Stimulated activated CD8-positive, alpha-beta memory T cell treated with anti-CD3 and anti-CD28 coated beads, Interleukin-7, amount 100 ng/mL, for 4 hours (primary cell): Measurements from ENCODE around the gene PEX3.
A peak's percentile ranks its signal among the peaks of the same experiment; 100 is the strongest.
"Not testable (repeated sequence)": the region's sequence is repeated elsewhere in the genome, so short reads cannot be mapped to it uniquely, and the experiment has no call there.

Experiments used
- DNase-seq, 2 donors: peaks; one replicate each; pipeline ENCODE4 v3.0.0-alpha.2; 2020; ENCODE audit warnings: low read depth in 2 of 2

The PEX3 gene

DNA sequence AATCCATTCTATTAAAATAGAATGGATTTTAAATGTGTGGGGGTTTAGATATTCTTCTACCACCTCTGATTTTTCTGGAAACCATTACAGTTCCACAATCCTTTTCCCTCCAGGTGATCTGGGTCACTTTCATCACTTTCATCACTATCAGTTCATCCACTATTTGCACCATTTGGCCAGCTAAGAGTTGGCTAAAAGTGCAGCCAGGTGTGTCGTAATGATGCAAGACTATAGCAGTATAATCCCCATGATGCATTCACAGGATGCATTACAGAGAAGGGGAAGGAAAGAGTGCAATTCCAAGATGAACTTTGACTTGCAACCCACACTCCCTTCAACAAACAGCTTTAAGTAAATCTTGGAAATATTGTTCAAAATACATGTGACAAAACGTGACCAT, 56.0 kb downstream of the PEX3 start:
- DNase-seq, result no peak

DNA sequence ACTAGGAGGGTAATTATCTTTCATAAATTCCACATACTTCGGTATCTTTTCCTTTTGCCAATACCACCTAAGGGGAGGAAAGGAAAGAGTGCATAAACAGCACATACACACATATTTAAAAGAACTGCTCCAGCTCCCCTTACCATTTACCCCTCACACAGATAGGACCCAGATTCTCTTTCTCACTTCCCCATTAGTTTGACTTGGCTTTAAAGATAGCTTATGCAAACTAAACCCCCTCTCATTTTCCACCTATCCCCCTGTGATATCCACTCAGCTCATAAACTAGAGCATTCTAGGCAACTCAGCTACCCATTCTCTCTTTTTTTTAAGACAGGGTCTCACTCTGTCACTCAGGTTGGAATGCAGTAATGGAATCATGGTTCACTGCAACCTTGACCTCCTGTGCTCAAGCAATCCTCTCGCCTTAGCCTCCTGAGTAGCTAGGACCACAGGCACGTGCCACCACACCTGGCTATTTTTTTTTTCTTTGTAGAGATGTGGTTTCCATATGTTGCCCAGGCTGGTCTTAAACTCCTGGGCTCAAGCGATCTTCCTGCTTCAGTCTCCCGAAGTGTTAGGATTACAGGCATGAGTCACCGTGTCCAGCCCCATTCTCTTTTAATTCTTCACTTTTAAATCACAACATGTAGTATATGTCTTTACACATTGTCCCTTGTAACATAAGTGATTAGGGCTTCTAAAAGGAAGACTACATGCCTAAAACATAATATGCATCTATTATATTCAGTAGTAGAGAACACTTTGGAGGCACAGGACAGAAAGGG, 56.9 kb downstream of the PEX3 start:
- no peak for DNase-seq

DNA sequence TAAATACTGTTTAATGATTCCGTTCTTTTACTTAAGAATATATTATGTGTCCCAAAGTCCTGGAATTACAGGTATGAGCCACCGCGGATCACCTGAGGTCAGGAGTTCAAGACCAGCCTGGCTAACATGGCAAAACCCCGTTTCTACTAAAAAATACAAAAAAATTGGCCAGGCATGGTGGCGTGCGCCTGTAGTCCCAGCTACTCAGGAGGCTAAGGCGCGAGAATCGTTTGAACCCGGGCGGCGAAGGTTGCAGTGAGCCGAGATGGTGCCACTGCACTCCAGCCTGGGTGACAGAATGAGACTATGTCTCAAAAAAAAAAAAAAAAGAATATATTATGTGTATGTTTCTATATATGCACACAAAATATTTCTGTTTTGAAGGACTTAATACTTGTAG, 59.7 kb downstream of the PEX3 start:
- not testable (repeated sequence) for DNase-seq

DNA sequence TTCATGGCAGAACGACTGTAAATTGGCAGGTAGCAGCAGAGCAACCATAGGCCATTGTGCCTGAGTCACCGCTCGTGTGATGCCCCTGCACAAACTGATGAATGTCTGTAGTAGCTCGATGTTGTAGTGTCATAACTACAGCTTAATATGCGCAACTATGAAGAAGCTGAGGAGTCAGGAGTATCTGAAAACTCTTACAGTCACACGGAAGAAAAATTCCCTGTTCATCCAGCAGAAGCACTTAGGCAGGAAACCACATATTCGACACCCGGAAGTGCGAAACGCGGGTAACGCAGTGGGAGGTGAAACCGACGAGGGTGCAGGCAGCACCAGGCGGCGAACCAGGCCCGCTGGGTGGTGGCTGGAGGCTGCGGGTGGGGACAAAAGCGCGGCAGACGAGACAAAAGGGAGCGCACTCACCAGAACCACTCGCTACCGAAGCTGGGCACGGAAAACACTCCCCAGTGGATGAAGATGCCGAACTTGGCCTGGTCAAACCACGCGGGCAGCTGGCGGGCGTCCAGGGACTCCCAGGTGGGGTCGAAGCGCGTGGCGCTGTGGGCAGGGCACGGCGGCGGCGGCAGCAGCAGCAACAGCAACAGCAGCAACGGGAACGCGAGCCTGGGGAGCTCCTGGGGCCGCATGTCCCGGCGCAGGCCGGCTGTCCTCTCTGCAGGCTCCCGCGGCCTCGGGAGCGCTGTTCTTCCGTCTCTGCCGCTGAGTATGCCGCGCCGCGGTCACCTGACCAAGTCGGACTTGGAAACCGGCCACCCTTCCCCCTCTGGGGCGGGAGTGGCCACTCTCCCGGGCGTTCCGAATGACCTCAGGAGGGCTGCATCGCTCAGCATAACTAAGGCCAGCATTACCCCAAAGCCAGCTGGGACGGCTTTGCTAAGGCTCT, 60.6 kb downstream of the PEX3 start, which contains the start of gene FUCA2:
Gene FUCA2 (minus strand): TSS at position 730 of the 901 bp plus-strand sequence. CDS start 86 bp downstream, at position 644.
- peak; percentile 51 to 58 for DNase-seq

DNA sequence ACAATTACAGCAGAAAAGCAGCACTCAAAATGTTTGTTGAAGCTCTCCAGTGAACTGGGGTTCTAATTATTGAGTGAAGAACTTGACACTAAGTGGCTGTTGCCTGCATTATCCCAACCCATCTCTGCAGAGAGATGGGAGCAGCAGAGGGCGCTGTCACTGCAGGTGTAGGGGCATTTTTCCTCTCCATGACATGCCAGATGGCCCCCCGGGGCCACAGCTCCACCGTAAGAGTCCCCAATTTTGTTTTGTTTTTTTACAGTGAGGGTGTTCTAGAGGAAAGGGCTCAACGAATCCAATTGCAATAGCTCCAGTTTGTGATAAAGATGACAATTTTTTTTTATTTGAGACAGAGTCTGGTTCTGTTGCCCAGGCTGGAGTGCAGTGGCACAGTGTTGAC, 62.8 kb downstream of the PEX3 start:
- peak in 1 of 2 donors; percentile 10 for DNase-seq

DNA sequence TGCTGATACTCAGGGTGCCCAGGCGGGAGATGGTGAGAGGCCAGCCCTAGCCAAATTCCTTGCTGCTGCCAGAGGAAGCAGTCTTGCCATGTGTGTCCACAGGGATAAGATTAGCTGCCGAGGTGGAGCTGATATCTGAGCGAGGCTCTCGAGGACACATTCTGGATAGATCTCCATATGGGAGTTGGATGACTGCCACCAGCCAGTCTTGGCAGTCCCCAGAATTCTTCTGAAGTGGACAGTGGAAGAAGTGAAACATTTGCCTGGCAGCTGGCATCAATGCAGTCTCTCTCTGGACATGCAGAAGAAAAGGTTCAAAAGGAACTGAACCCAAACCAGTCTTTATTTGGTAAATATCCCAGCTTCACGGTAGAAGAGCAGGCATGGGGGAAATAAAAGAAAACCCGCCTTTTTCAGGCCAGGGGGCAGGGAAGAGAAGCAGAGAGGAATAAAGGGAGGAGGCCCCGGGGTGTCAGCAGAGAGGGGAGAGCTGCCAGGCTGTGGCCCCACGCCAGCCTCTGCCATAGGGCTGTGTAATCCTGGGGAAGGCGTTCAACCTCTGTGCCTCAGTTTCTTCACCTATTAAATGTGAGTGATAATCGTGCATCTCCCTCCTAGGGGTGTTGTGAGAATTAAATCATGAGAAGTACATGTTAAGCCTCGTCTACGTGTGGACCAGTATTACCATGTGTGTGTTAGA, 64.6 kb downstream of the PEX3 start:
- DNase-seq, result no peak

DNA sequence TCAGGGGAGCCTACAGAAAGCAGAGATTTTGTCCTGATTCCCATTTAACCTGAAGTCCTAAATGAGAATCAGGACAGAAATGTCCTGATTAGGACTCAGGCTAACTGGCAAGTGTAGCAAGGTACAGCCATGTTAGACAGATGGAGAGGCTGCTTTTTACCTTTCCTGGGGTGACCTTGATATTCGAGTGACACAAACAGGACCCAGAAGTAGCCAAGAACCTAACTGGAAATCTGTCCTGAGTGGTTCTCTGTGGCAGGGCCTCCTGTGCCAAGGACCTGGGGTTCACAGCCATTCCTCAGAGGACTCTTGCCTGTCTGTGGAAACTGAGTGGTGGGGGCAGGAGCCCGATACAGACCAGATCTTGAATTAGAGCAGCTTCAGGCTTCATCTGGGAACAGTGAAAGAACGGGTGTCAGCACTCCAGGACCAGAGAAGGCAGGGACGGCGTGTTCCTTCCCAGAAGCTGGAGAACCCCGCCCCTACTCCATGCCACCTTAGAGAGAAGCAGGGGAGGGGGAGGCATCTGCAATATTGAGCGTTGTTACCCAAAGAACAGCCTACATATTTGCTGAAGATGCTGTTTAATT, 65.3 kb downstream of the PEX3 start:
- DNase-seq, result no peak

DNA sequence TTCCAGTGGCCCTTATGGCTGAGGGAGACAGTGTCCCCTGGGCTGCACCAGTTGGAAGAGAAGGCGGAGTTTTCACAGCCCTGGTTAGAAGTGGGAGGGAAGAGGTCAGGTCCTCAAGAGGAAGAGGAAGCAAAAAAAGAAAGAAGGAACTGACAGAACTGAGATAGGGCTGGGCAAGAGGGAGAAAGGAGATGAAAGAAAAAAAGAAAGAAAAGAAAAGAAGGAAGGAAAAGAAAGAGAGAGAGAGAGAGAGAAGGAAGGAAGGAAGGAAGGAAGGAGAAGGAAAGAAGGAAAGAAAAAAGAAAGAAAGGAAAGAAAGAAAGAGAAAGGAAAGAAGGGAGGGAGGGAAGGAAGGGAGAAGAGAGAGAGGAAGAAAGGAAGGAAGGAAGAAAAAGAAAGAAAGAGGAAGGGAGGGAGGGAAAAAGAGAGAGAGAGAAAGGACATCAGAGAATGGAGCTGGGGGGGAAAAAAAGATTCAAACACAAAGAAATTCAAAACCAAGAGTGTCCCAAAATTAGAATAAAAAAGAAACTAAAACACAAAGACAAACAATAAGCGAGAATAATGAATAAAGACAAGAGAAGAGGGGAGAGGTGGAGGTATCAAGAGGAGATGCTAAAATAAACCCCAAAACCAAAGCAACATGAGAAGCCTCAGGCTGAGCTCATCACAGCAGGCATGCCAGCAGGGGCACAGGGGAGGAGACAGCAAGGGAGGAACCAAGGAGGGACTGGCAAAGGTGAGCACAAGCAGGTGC, 66.3 kb downstream of the PEX3 start:
- DNase-seq, result no peak

DNA sequence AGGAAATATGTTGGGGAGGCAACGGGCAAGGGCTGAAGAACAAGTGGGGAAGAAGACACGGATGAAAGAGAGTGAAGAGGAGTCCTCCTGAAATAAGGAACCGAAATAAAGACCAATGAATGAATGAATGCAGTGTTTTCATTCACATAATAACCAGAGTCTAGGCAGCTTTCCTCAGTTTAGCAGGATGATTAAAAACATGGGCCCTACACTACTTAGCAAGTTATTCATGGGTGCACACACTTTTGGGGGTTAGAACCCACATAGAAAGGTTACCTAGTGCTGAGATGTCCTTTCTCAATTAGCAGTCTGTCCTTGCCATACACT, 66.8 kb downstream of the PEX3 start:
- DNase-seq, result no peak

DNA sequence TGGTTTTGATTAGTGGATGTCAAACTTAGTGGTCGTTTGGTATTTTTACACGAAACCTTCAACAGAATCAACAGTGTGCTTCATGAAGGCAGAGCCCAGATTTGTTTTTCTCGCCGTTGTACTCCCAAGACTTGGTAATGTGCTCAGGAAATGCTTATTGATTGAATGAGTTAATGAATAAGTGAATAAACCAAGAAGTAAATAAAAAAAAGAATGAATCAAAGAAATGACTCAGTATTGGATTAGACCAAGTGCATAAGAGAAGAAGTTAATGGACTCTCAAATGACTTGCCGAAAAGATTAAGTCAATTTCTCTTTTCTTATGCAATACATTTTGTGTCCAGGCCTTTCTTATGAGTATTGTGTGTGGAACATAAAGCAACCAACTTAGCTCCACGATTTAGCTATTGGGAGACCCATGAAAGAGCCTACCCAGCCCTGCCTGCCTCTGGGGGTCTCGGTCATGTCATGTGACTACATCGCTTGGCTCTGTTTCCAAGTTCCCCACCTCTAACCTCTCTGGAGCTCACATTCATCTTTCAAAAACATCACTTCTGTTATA, 71.5 kb downstream of the PEX3 start:
- DNase-seq, result no peak

DNA sequence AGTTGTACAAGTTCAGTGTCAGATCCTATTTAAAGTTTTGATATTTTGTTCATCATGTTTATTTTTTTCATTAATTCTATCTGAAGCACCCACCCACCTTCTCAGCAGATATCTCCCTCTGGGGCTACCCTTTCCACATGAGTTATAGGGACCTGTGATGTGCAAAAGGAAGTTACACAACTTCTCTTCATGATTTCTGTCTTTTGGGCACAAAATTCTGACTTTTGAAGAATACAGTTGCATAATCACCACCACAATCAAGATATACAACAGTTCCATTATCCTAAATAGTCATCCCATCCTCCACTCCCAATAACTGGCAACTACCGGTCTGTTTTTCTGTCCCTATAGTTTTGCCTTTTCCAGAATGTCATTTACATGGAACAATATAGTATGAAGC, 74.8 kb downstream of the PEX3 start:
- DNase-seq, result no peak

DNA sequence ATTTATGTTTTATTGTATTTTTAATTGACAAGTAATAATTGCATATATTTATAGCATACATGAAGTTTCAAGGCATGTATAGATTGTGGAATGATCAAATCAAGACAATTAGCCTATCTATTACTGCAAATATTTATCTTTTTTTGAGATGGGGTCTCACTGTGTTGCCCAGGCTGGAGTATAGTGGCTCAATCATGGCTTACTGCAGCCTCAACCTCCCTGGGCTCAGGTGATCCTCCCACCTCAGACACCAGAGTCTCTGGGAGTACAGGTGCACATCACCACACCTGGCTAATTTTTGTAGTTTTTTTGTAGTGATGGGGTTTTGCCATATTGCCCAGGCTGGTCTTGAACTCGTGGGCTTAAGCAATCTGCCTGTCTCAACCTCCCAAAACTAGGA, 77.1 kb downstream of the PEX3 start:
- no peak for DNase-seq

DNA sequence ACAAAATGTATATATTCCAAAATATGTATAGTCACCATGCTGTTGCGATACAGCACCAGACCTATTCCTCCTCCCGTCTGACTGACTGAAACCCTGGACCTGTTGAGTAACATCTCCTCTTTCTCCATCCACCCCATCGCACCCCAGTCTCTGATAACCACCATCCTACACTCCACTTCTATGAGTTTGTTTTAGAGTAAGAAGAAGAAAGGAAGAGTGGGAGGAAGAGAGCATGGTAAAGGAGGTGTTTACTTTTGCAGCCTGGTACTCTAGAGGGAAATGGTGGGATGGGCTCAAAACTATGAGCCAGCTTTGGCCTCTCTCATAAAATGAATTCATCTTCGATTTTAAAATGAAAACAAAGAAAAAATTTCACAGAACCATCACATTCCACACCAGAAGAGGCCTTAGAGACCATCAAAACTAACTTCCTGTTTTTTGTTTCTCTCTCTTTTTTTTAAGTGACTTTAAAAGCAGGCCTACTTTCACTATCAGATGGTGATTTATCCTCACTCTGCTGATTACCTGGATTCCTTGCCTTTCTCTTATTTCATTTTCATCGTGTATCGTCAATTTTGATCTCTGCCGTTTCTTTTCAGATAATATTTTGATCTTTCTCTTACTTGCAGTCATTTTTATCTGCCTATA, 77.7 kb downstream of the PEX3 start:
- DNase-seq, result no peak

DNA sequence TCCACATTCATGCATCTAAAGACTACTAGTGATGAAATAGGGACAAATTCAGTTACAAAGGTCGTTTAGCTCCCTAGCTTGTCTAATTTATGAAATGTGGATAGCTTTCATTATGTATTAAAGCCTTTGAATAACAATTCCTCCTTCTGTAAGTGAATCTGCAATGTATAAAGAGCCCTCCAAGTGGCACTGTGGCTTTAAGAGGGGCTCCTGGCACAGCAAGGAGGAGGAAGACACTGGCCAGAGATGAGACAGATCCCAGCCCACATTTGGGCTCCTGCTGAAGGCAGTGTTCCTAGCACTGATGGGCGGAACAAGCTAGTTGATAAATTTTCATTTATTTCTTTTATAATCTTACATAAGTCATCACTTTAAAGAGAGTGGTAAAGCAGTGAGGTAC, 78.5 kb downstream of the PEX3 start:
- DNase-seq, result no peak

DNA sequence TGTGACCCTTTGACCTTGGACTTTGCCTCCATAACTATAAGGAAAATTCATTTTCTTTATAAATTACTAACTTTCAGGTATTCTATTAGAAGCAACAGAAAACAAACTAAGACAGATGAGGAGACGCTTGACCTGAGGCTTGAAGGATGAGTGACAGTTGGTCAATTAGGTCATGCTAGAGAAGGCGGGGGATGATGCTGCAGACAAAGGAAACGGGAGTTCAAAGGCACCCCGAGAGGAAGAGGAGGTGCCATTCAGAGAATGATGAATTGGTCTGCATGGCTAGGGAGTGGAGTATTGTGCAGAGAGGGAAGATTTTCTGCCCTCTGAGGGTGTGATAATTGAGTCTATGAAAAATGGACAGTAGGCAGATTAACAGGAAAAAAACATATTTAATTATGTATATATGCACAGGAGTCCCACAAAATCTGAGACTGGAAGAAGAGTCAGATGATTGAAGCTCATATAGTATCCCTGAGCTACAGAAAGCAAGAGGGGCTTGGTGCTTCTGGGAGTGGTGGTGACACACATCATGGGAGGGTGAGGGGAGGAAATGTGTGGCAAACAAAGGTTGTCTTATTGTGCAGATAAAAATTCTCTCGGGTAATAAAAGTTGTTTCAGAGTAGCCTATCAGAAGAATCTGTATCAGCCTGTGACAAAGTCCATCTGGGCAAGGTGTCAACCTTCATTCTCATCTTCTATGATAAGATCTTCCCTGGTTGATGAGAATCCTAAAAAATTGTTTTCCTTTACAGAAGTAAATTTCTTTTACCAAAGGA, 81.3 kb downstream of the PEX3 start:
- no peak for DNase-seq

DNA sequence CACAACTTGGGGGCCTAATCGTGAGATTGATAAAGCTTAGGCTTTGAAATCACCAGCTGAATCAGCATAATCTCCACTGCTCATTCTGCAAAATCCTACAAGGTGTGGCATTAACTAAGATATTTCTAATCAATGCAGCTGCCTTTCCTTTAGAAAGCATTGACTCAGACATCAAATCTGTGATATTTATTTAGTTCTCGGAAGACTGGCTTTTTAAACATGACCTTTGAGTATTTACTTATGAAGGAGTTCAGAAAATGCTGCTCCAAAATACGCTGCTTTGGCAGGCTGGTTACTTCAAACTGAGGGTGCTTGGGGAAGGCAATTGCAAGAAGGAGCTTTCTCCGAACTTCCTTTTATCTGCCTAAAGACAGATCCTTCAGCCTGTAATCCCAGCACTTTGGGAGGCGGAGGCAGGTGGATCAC, 84.6 kb downstream of the PEX3 start:
- no peak for DNase-seq

DNA sequence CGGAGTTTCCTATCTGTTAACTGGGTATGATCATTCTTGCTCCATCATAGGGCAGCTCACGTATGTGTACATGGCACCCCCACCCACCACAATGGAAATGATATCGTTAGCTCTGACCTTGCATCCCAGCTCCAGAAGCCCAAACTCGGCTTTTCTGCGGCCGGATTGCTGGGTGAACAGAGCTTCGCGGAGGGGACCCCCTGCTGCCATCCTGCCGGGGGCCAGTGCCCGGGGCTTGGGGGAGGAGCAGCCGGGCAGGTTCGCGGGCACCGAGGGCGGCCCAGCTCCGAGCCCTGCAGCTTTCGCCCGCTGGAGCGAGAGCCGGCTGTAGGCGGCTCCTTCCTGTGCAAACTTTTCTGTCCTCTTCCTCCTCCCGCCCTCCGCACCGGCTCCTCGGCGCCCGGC, 85.9 kb downstream of the PEX3 start:
- DNase-seq, result peak in 1 of 2 donors; percentile 40

DNA sequence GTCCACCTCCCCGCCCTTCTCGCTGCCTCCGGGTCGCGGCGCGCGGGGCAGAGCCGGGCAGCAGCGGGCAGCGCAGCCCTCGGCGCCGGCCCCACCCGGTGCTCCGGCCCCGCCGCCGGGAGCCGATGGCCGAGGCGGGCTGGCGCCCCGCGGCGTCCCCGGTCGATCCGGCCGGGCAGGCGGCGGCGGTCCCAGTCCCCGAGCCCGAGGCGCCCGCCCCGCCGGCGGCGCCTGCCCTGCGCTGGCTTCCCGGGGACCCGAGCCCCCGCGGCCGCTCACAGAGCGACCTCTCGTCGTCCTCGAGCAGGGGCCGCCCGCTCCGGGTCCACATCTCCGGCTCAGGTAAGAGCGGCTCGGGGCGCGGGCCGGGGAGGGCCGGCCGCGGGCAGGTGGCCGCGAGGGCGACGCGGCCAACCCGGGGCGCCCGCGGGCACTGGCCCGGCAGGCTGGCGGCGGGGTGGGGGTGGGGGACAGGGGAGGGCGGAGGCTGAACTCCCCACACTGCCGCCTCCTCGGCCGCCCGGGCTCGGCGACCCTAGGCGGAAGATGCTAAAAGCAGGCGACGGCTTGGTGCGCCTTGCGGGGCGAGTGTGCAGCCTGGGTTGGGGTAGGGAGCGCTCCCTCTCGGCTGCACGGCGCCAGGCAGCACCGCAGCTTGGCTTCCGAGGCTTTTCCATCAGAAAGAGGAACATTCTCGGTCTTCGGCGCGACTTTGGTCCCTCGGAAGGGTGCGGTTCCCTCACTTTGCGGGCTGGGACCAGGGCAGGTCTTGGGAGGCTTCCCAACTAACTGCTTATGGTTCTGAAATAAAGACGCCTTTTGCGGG, 86.5 kb downstream of the PEX3 start:
- peak in 1 of 2 donors; percentile 55 for DNase-seq

DNA sequence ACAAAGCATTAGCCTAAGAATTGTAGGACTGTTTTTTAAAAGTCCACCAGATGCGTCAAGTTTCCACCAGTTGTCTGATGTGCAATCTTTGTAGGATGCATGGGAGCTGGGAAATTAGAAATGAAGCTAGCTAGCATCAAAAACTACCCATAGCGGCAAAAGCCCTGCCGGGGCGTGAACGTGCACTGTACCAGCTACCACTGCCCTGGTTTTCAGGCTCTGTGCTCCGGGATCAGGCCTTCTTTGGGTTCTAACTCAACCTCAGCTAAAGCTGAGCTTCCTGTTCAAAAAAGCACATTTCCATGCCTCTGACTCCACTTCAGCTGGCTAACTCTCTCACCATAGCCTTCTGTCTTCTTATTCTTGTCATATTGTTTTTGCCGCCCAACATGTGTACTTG, 87.8 kb downstream of the PEX3 start:
- no peak for DNase-seq
